Activated CD4-positive, CD25-positive, alpha-beta regulatory T cell treated with anti-CD3 and anti-CD28 coated beads, Interleukin-2, amount 50 U/mL, for 24 hours (primary cell): Measurements from ENCODE around the gene KLHL6.

Experiments
- ATAC-seq, 2 donors: fragments of 150-1000 bp; cut with Tn5 transposase; one replicate each; pipeline ENCODE4 v1.10.0; 2021; ENCODE audit warnings: mild to moderate bottlenecking in 1 of 2, moderate library complexity in 1 of 2

The KLHL6 gene

GRCh38 chr3:183503746-183504145, 51.8 kb downstream of the KLHL6 start:
- ATAC-seq, result no peak

- ATAC-seq, result no peak
These were observed 53.0 kb downstream of the KLHL6 start for GRCh38 chr3:183502237-183503181.

GRCh38 chr3:183500981-183501704, 54.4 kb downstream of the KLHL6 start:
- ATAC-seq, result no peak

- no peak for ATAC-seq
These were observed 55.2 kb downstream of the KLHL6 start for GRCh38 chr3:183500319-183500718.

GRCh38 chr3:183498634-183499033, 56.9 kb downstream of the KLHL6 start:
- ATAC-seq, result no peak

GRCh38 chr3:183497313-183497712, 58.2 kb downstream of the KLHL6 start:
- no peak for ATAC-seq

GRCh38 chr3:183496311-183496710, 59.2 kb downstream of the KLHL6 start:
- no peak for ATAC-seq

- ATAC-seq, result no peak
These were observed 61.2 kb downstream of the KLHL6 start for GRCh38 chr3:183494341-183494740.

- no peak for ATAC-seq
These were observed 62.0 kb downstream of the KLHL6 start for GRCh38 chr3:183493296-183494045.

- no peak for ATAC-seq
These were observed 62.7 kb downstream of the KLHL6 start for GRCh38 chr3:183492849-183493179.

GRCh38 chr3:183491923-183492848, 63.3 kb downstream of the KLHL6 start:
- no peak for ATAC-seq

- ATAC-seq, result no peak
These were observed 64.2 kb downstream of the KLHL6 start for GRCh38 chr3:183491109-183491922.

GRCh38 chr3:183490653-183491052, 64.9 kb downstream of the KLHL6 start:
- no peak for ATAC-seq

- peak in 1 of 2 donors; percentile 28 for ATAC-seq
These were observed 65.3 kb downstream of the KLHL6 start for GRCh38 chr3:183490211-183490601.

- ATAC-seq, result no peak
These were observed 65.9 kb downstream of the KLHL6 start for GRCh38 chr3:183489455-183490210.

- no peak for ATAC-seq
These were observed 67.2 kb downstream of the KLHL6 start for GRCh38 chr3:183488343-183488742.

- no peak for ATAC-seq
These were observed 67.6 kb downstream of the KLHL6 start for GRCh38 chr3:183487896-183488295.

- no peak for ATAC-seq
These were observed 68.5 kb downstream of the KLHL6 start for GRCh38 chr3:183487016-183487415.

- no peak for ATAC-seq
These were observed 69.0 kb downstream of the KLHL6 start for GRCh38 chr3:183486472-183486871.

- ATAC-seq, result no peak
These were observed 69.9 kb downstream of the KLHL6 start for GRCh38 chr3:183485585-183485984.
